ENCODE data around the gene WDCP. TPM values are rescaled to one million over a fixed set of nuclear protein-coding genes. Genes with fewer than 3 reads are reported as not detected.

WDCP gene
- total RNA-seq, 3 donors from 2014 or later, result 3.4 to 8.3 (median 7.2) TPM

GRCh38 chr2:24050041-24050979 is 3.1 kb upstream of the WDCP start:
- intact Hi-C loops (cut with DNase I; ENCODE audit: low total_unique reads), result no loop called here
- Histone ChIP-seq H3K4me3 (peak overlapping the region; percentile 79 to 88 (median 83)), H3K36me3 (no peaks in the 10 kb centered on the region), H3K27ac (peak overlapping the region; percentile 58 to 65), H3K9me3 (no peaks in the 10 kb centered on the region), H3K4me1 (peaks cover 0 to 7% of the 10 kb centered on the region in 2 donors), H3K27me3 (no peaks in the 10 kb centered on the region)
- TF ChIP-seq POLR2AphosphoS5 (IDR thresholded peaks at IDR 0.05) (no peak), POLR2A (IDR thresholded peaks at IDR 0.05) (no peak)
- no peak for DNase-seq (ENCODE audit: low spot score in 2 of 2)

- H3K4me3 ChIP-seq, result peak within 1 kb of the TSS; percentile 79 to 88 (median 83)
- H3K9me3 ChIP-seq, result no peaks in the 10 kb centered on the region
- H3K4me1 ChIP-seq, result peaks cover 0 to 7% of the 10 kb centered on the region in 2 donors
- TF ChIP-seq POLR2A (IDR thresholded peaks at IDR 0.05), result no peak
- intact Hi-C loops (cut with DNase I; ENCODE audit: low total_unique reads), result no loop called here
- no peaks in the 10 kb centered on the region for H3K27me3 ChIP-seq
- DNase-seq (ENCODE audit: low spot score in 2 of 2), result peak in 1 of 2 donors; percentile 22
- H3K36me3 ChIP-seq, result no peaks in the 10 kb centered on the region
- H3K27ac ChIP-seq, result peak within 1 kb of the TSS; percentile 58 to 65
Measured at GRCh38 chr2:24049485-24050021, 2.4 kb upstream of the WDCP start, which contains the start of gene FKBP1B. TSS of gene FKBP1B (plus strand) at chr2:24049741. CDS start at chr2:24049850, 109 bp downstream.

- H3K4me1 ChIP-seq, result peaks cover 0 to 7% of the 10 kb centered on the region in 2 donors
- DNase-seq (ENCODE audit: low spot score in 2 of 2), result no peak
- intact Hi-C loops (cut with DNase I; ENCODE audit: low total_unique reads), result no loop called here
- H3K4me3 ChIP-seq, result peak overlapping the region; percentile 79 to 88 (median 83)
- H3K27ac ChIP-seq, result no peak overlapping the region
- no peaks in the 10 kb centered on the region for H3K36me3 ChIP-seq
- TF ChIP-seq CTCF (IDR thresholded peaks at IDR 0.05) (no peak), POLR2A (IDR thresholded peaks at IDR 0.05) (no peak), POLR2AphosphoS5 (IDR thresholded peaks at IDR 0.05) (no peak)
- no peaks in the 10 kb centered on the region for H3K27me3 ChIP-seq
- no peaks in the 10 kb centered on the region for H3K9me3 ChIP-seq
Measured at GRCh38 chr2:24048769-24049484, 1.7 kb upstream of the WDCP start.

GRCh38 chr2:24047703-24048033 is 477 bp upstream of the WDCP start:
- no peaks in the 10 kb centered on the region for H3K9me3 ChIP-seq
- H3K36me3 ChIP-seq, result no peaks in the 10 kb centered on the region
- TF ChIP-seq CTCF (IDR thresholded peaks at IDR 0.05), result no peak
- TF ChIP-seq POLR2AphosphoS5 (IDR thresholded peaks at IDR 0.05), result no peak
- TF ChIP-seq POLR2A (IDR thresholded peaks at IDR 0.05), result no peak
- H3K27ac ChIP-seq, result no peak overlapping the region
- DNase-seq (ENCODE audit: low spot score in 2 of 2), result no peak
- peak overlapping the region; percentile 73 to 79 (median 78) for H3K4me3 ChIP-seq
- H3K4me1 ChIP-seq, result peaks cover 0 to 7% of the 10 kb centered on the region in 2 donors
- no peaks in the 10 kb centered on the region for H3K27me3 ChIP-seq
- intact Hi-C loops (cut with DNase I; ENCODE audit: low total_unique reads), result no loop called here

GRCh38 chr2:24046599-24046929 is 627 bp downstream of the WDCP start:
- H3K36me3 ChIP-seq, result no peaks in the 10 kb centered on the region
- TF ChIP-seq POLR2A (IDR thresholded peaks at IDR 0.05) (no peak), CTCF (IDR thresholded peaks at IDR 0.05) (no peak), POLR2AphosphoS5 (IDR thresholded peaks at IDR 0.05) (no peak)
- intact Hi-C loops (cut with DNase I; ENCODE audit: low total_unique reads), result no loop called here
- no peaks in the 10 kb centered on the region for H3K27me3 ChIP-seq
- H3K27ac ChIP-seq, result no peak overlapping the region
- peaks cover 0 to 7% of the 10 kb centered on the region in 2 donors for H3K4me1 ChIP-seq
- H3K4me3 ChIP-seq, result peak overlapping the region; percentile 73 to 79 (median 78)
- no peak for DNase-seq (ENCODE audit: low spot score in 2 of 2)
- no peaks in the 10 kb centered on the region for H3K9me3 ChIP-seq

All from breast epithelium (tissue), 4 donors.